Neutrophil (primary cell): Measurements from ENCODE around the gene FGF12.

ENCODE experiments used
- H3K27ac ChIP-seq: fragments of 200-600 bp; sonication (generic); 2 replicates; pipeline ENCODE4 v1.5.1; 2016; ENCODE audit warnings: mild to moderate bottlenecking, moderate library complexity
- H3K27me3 ChIP-seq: fragments of 200-600 bp; sonication (generic); 2 replicates; pipeline ENCODE4 v1.6.0; 2016; ENCODE audit warnings: mild to moderate bottlenecking
- H3K36me3 ChIP-seq: fragments of 200-600 bp; sonication (generic); 2 replicates; pipeline ENCODE4 v1.5.1; 2017
- H3K4me1 ChIP-seq, 2 experiments: fragments of 200-600 bp in 1 of 2; sonication (generic) in 1 of 2; 1 replicate in 1 of 2; 2 replicates in 1 of 2; pipeline versions ENCODE4 v1.5.1 to v1.6.1; 2013 to 2016; ENCODE audit warnings: low read depth in 1 of 2, low read length in 1 of 2, mild to moderate bottlenecking in 1 of 2, moderate library complexity in 1 of 2; ENCODE audit not compliant: control insufficient read depth in 1 of 2, insufficient read depth in 1 of 2
- H3K4me3 ChIP-seq, 2 experiments: fragments of 200-600 bp in 1 of 2; sonication (generic) in 1 of 2; 1 replicate in 1 of 2; 2 replicates in 1 of 2; pipeline ENCODE4 v1.5.1; 2013 to 2016; ENCODE audit warnings: low read depth in 1 of 2, low read length in 1 of 2, mild to moderate bottlenecking in 1 of 2, moderate library complexity in 1 of 2
- H3K9me3 ChIP-seq: fragments of 200-600 bp; sonication (generic); 2 replicates; pipeline ENCODE4 v1.5.1; 2016
- TF ChIP-seq, protein P1 (sequence below): fragments of 200-600 bp; sonication (generic); IDR thresholded peaks from 2 replicates; pipeline ENCODE4 v1.5.1; 2016; ENCODE audit warnings: antibody characterized with exemption

FGF12 gene

DNA sequence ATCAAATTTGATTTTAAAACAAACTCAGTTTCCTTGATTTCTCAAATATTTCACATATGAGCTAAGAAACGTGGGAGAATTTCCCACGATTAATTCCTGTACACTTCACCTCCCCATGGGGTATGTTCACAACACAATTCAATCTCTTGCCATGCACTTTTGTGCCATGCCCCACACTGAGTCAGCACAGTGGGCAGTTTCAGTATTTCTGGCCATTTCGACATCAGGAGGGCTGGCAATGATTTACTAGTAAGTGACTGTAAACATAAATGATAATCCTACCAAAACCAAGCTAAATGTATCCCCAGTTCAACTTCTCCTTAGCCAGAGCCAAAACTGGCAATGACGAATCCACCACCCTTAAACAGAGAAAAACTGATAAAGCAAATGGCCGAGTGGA is 293.6 kb downstream of the FGF12 start:
- H3K9me3 ChIP-seq, result no peaks in the 10 kb centered on the region
- H3K4me1 ChIP-seq, result no peaks in the 10 kb centered on the region

GRCh38 chr3:192422997-192423342 is 304.4 kb downstream of the FGF12 start:
- H3K27me3 ChIP-seq, result peaks cover 8% of the 10 kb centered on the region
- TF ChIP-seq, protein P1, sequence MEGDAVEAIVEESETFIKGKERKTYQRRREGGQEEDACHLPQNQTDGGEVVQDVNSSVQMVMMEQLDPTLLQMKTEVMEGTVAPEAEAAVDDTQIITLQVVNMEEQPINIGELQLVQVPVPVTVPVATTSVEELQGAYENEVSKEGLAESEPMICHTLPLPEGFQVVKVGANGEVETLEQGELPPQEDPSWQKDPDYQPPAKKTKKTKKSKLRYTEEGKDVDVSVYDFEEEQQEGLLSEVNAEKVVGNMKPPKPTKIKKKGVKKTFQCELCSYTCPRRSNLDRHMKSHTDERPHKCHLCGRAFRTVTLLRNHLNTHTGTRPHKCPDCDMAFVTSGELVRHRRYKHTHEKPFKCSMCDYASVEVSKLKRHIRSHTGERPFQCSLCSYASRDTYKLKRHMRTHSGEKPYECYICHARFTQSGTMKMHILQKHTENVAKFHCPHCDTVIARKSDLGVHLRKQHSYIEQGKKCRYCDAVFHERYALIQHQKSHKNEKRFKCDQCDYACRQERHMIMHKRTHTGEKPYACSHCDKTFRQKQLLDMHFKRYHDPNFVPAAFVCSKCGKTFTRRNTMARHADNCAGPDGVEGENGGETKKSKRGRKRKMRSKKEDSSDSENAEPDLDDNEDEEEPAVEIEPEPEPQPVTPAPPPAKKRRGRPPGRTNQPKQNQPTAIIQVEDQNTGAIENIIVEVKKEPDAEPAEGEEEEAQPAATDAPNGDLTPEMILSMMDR, result no peak
- H3K27ac ChIP-seq, result no peak overlapping the region

More for the DNA sequence above, 293.6 kb downstream of the FGF12 start:
- Histone ChIP-seq H3K4me3 (no peak overlapping the region), H3K27me3 (no peaks in the 10 kb centered on the region), H3K27ac (no peak overlapping the region), H3K36me3 (no peaks in the 10 kb centered on the region)
- TF ChIP-seq, protein P1, result no peak

GRCh38 chr3:192422321-192422996 is 304.9 kb downstream of the FGF12 start:
- TF ChIP-seq, protein P1, result no peak
- Histone ChIP-seq H3K27ac (no peak overlapping the region), H3K36me3 (no peaks in the 10 kb centered on the region), H3K27me3 (peaks cover 13% of the 10 kb centered on the region), H3K4me3 (no peak overlapping the region), H3K9me3 (no peaks in the 10 kb centered on the region), H3K4me1 (no peaks in the 10 kb centered on the region)

More at GRCh38 chr3:192422997-192423342, 304.4 kb downstream of the FGF12 start:
- Histone ChIP-seq H3K9me3 (no peaks in the 10 kb centered on the region), H3K4me3 (no peak overlapping the region), H3K36me3 (no peaks in the 10 kb centered on the region), H3K4me1 (no peaks in the 10 kb centered on the region)

DNA sequence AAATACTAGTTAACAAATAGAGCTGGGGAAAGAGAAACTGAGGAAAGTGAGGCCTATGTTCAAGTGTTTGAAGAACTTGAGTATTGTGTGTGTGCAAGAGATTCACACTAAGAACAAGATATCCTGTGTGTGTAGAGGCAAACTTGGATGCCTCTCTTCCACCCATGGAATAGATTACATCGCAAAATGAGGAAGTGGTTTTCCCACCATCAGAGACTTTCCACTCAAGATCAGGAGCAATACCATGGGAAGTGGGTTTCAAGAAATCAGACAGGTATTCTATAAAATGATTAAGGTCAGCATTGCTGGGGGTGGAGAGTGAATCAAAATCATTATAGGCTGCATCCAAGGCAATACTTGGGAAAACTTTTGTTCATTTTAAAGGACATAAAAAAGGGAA is 308.0 kb downstream of the FGF12 start:
- H3K4me1 ChIP-seq, result no peaks in the 10 kb centered on the region
- peaks cover 6% of the 10 kb centered on the region for H3K27me3 ChIP-seq
- no peak overlapping the region for H3K4me3 ChIP-seq
- H3K27ac ChIP-seq, result no peak overlapping the region
- TF ChIP-seq, protein P1, result no peak
- no peaks in the 10 kb centered on the region for H3K36me3 ChIP-seq
- no peaks in the 10 kb centered on the region for H3K9me3 ChIP-seq

- H3K4me3 ChIP-seq, result no peak overlapping the region
- H3K36me3 ChIP-seq, result no peaks in the 10 kb centered on the region
These were observed 309.7 kb downstream of the FGF12 start for GRCh38 chr3:192417559-192418055.

More at GRCh38 chr3:192417559-192418055, 309.7 kb downstream of the FGF12 start:
- H3K4me1 ChIP-seq, result no peaks in the 10 kb centered on the region
- peaks cover 19% of the 10 kb centered on the region for H3K27me3 ChIP-seq
- no peaks in the 10 kb centered on the region for H3K9me3 ChIP-seq
- no peak overlapping the region for H3K27ac ChIP-seq
- TF ChIP-seq, protein P1, result no peak
